BLaER1 (cell line): ENCODE results near the gene ARRDC1.

Source experiments
- H3K27ac ChIP-seq: shearing (Covaris generic); formaldehyde crosslinking; 2 replicates; pipeline ENCODE4 v1.8.1; 2022
- H3K27me3 ChIP-seq: shearing (Covaris generic); formaldehyde crosslinking; 2 replicates; pipeline ENCODE4 v1.8.1; 2022
- H3K36me3 ChIP-seq: shearing (Covaris generic); formaldehyde crosslinking; 2 replicates; pipeline ENCODE4 v1.8.1; 2022
- H3K4me1 ChIP-seq: shearing (Covaris generic); formaldehyde crosslinking; 2 replicates; pipeline ENCODE4 v1.8.1; 2022
- H3K4me2 ChIP-seq: shearing (Covaris generic); formaldehyde crosslinking; 2 replicates; pipeline ENCODE4 v1.8.1; 2022
- H3K4me3 ChIP-seq: shearing (Covaris generic); formaldehyde crosslinking; 2 replicates; pipeline ENCODE4 v1.8.1; 2022
- H3K9ac ChIP-seq: shearing (Covaris generic); formaldehyde crosslinking; 2 replicates; pipeline ENCODE4 v1.8.1; 2022
- H3K9me3 ChIP-seq: shearing (Covaris generic); formaldehyde crosslinking; 2 replicates; pipeline ENCODE4 v1.8.1; 2022
- H4K20me1 ChIP-seq: shearing (Covaris generic); formaldehyde crosslinking; 2 replicates; pipeline ENCODE4 v1.8.1; 2022
- Cebpa-rat ChIP-seq: shearing (Covaris generic); IDR thresholded peaks from 2 replicates; pipeline ENCODE4 v1.8.1; 2022

The ARRDC1 gene

GRCh38 chr9:137646341-137646740 lies 40.9 kb downstream of the ARRDC1 start:
- Histone ChIP-seq H3K27ac (no peak overlapping the region), H3K27me3 (no peaks in the 10 kb centered on the region), H3K9me3 (no peaks in the 10 kb centered on the region), H4K20me1 (peaks cover 100% of the 10 kb centered on the region), H3K36me3 (peaks cover 100% of the 10 kb centered on the region), H3K4me2 (peak overlapping the region; percentile 42; the same call in 1 of the 2 replicates), H3K4me1 (peaks cover 20% of the 10 kb centered on the region), H3K9ac (no peak overlapping the region), H3K4me3 (no peak overlapping the region)
- no peak for TF ChIP-seq Cebpa-rat

- Histone ChIP-seq H3K4me1 (peaks cover 20% of the 10 kb centered on the region), H4K20me1 (peaks cover 100% of the 10 kb centered on the region), H3K36me3 (peaks cover 100% of the 10 kb centered on the region), H3K9ac (no peak overlapping the region), H3K27me3 (no peaks in the 10 kb centered on the region), H3K4me3 (no peak overlapping the region), H3K4me2 (peak overlapping the region; percentile 42), H3K9me3 (no peaks in the 10 kb centered on the region), H3K27ac (no peak overlapping the region)
- no peak for TF ChIP-seq Cebpa-rat
These were observed 41.7 kb downstream of the ARRDC1 start for GRCh38 chr9:137647096-137647714.

GRCh38 chr9:137648396-137648795 lies 42.9 kb downstream of the ARRDC1 start:
- Histone ChIP-seq H3K9me3 (no peaks in the 10 kb centered on the region), H3K27me3 (no peaks in the 10 kb centered on the region), H3K36me3 (peaks cover 100% of the 10 kb centered on the region), H3K4me1 (peaks cover 20% of the 10 kb centered on the region), H3K27ac (no peak overlapping the region), H4K20me1 (peaks cover 100% of the 10 kb centered on the region), H3K4me2 (no peak overlapping the region), H3K9ac (no peak overlapping the region), H3K4me3 (no peak overlapping the region)
- TF ChIP-seq Cebpa-rat: no peak

- Histone ChIP-seq H3K9me3 (no peaks in the 10 kb centered on the region), H3K4me3 (no peak overlapping the region), H4K20me1 (peaks cover 98% of the 10 kb centered on the region), H3K36me3 (peaks cover 97% of the 10 kb centered on the region), H3K27ac (no peak overlapping the region), H3K4me1 (peaks cover 20% of the 10 kb centered on the region), H3K4me2 (no peak overlapping the region), H3K27me3 (no peaks in the 10 kb centered on the region), H3K9ac (no peak overlapping the region)
- TF ChIP-seq Cebpa-rat: no peak
These were observed 44.1 kb downstream of the ARRDC1 start for GRCh38 chr9:137649553-137649952.

- H3K9ac ChIP-seq: no peak overlapping the region
- no peak overlapping the region for H3K4me2 ChIP-seq
- no peak for TF ChIP-seq Cebpa-rat
- H3K27ac ChIP-seq: no peak overlapping the region
- H3K4me3 ChIP-seq: no peak overlapping the region
- H3K36me3 ChIP-seq: peaks cover 97% of the 10 kb centered on the region
- H4K20me1 ChIP-seq: peaks cover 98% of the 10 kb centered on the region
- peaks cover 20% of the 10 kb centered on the region for H3K4me1 ChIP-seq
- H3K9me3 ChIP-seq: no peaks in the 10 kb centered on the region
- H3K27me3 ChIP-seq: no peaks in the 10 kb centered on the region
These were observed 44.8 kb downstream of the ARRDC1 start for GRCh38 chr9:137650259-137650658.

GRCh38 chr9:137650779-137651178 lies 45.3 kb downstream of the ARRDC1 start:
- H3K4me3 ChIP-seq: no peak overlapping the region
- no peaks in the 10 kb centered on the region for H3K27me3 ChIP-seq
- H3K4me2 ChIP-seq: no peak overlapping the region
- H3K36me3 ChIP-seq: peaks cover 97% of the 10 kb centered on the region
- no peaks in the 10 kb centered on the region for H3K9me3 ChIP-seq
- H3K9ac ChIP-seq: no peak overlapping the region
- peaks cover 20% of the 10 kb centered on the region for H3K4me1 ChIP-seq
- TF ChIP-seq Cebpa-rat: no peak
- peaks cover 98% of the 10 kb centered on the region for H4K20me1 ChIP-seq
- no peak overlapping the region for H3K27ac ChIP-seq

- Histone ChIP-seq H3K27me3 (no peaks in the 10 kb centered on the region), H3K27ac (no peak overlapping the region), H3K4me2 (no peak overlapping the region), H3K9ac (no peak overlapping the region), H3K4me3 (no peak overlapping the region), H3K9me3 (no peaks in the 10 kb centered on the region), H3K4me1 (peaks cover 34% of the 10 kb centered on the region), H3K36me3 (peaks cover 78% of the 10 kb centered on the region), H4K20me1 (peaks cover 98% of the 10 kb centered on the region)
- no peak for TF ChIP-seq Cebpa-rat
These were observed 50.9 kb downstream of the ARRDC1 start for GRCh38 chr9:137656416-137656815.

- Histone ChIP-seq H3K4me1 (peaks cover 34% of the 10 kb centered on the region), H3K4me3 (no peak overlapping the region), H4K20me1 (peaks cover 98% of the 10 kb centered on the region), H3K27me3 (no peaks in the 10 kb centered on the region), H3K4me2 (no peak overlapping the region), H3K27ac (no peak overlapping the region), H3K9ac (no peak overlapping the region), H3K9me3 (no peaks in the 10 kb centered on the region), H3K36me3 (peaks cover 78% of the 10 kb centered on the region)
- no peak for TF ChIP-seq Cebpa-rat
These were observed 52.1 kb downstream of the ARRDC1 start for GRCh38 chr9:137657606-137658005.

GRCh38 chr9:137658781-137659180 lies 53.3 kb downstream of the ARRDC1 start:
- Histone ChIP-seq H3K4me3 (no peak overlapping the region), H3K4me2 (peak overlapping the region; percentile 30; the same call in 1 of the 2 replicates), H3K36me3 (peaks cover 75% of the 10 kb centered on the region), H3K4me1 (peaks cover 44% of the 10 kb centered on the region), H3K27me3 (no peaks in the 10 kb centered on the region), H3K27ac (no peak overlapping the region), H3K9me3 (no peaks in the 10 kb centered on the region), H3K9ac (no peak overlapping the region), H4K20me1 (peaks cover 98% of the 10 kb centered on the region)
- no peak for TF ChIP-seq Cebpa-rat

- H3K4me2 ChIP-seq: no peak overlapping the region
- H3K27me3 ChIP-seq: no peaks in the 10 kb centered on the region
- H3K4me3 ChIP-seq: no peak overlapping the region
- H3K36me3 ChIP-seq: peaks cover 73% of the 10 kb centered on the region
- no peak overlapping the region for H3K27ac ChIP-seq
- peaks cover 100% of the 10 kb centered on the region for H4K20me1 ChIP-seq
- H3K9me3 ChIP-seq: no peaks in the 10 kb centered on the region
- H3K9ac ChIP-seq: no peak overlapping the region
- peaks cover 56% of the 10 kb centered on the region for H3K4me1 ChIP-seq
- no peak for TF ChIP-seq Cebpa-rat
These were observed 54.7 kb downstream of the ARRDC1 start for GRCh38 chr9:137660144-137660543.

GRCh38 chr9:137663584-137663983 lies 58.1 kb downstream of the ARRDC1 start:
- H3K27me3 ChIP-seq: no peaks in the 10 kb centered on the region
- no peak overlapping the region for H3K27ac ChIP-seq
- no peak for TF ChIP-seq Cebpa-rat
- peaks cover 61% of the 10 kb centered on the region for H3K36me3 ChIP-seq
- peaks cover 60% of the 10 kb centered on the region for H3K4me1 ChIP-seq
- peak overlapping the region; percentile 32; the same call in 1 of the 2 replicates for H3K4me2 ChIP-seq
- H3K4me3 ChIP-seq: no peak overlapping the region
- H3K9me3 ChIP-seq: no peaks in the 10 kb centered on the region
- H3K9ac ChIP-seq: no peak overlapping the region
- H4K20me1 ChIP-seq: peaks cover 100% of the 10 kb centered on the region
